EH (cell line): ENCODE results near the gene FOXG1.
A peak's percentile ranks its signal among the peaks of the same experiment; 100 is the strongest.

Experiments
- DNase-seq: peaks from one replicate; pipeline ENCODE4 v3.0.0-alpha.2; 2015; ENCODE audit warnings: low read depth

The FOXG1 gene

GRCh38 chr14:28762303-28762954, 4.2 kb upstream of the FOXG1 start:
- no peak for DNase-seq

GRCh38 chr14:28762955-28763326, 3.6 kb upstream of the FOXG1 start:
- no peak for DNase-seq

GRCh38 chr14:28763751-28764256, 2.8 kb upstream of the FOXG1 start:
- no peak for DNase-seq

- no peak for DNase-seq
These were observed 2.1 kb upstream of the FOXG1 start for GRCh38 chr14:28764257-28765160.

- DNase-seq, result peak; percentile 6
These were observed 1.3 kb upstream of the FOXG1 start for GRCh38 chr14:28765169-28765830.

GRCh38 chr14:28765831-28766468, 637 bp upstream of the FOXG1 start:
- DNase-seq, result peak; percentile 15

GRCh38 chr14:28767030-28767852, 654 bp downstream of the FOXG1 start:
- DNase-seq, result no peak

GRCh38 chr14:28767853-28768741, 1.5 kb downstream of the FOXG1 start:
- no peak for DNase-seq

- DNase-seq, result no peak
These were observed 2.8 kb downstream of the FOXG1 start for GRCh38 chr14:28769276-28769880.

GRCh38 chr14:28770061-28770460, 3.5 kb downstream of the FOXG1 start:
- no peak for DNase-seq

- DNase-seq, result no peak
These were observed 4.0 kb downstream of the FOXG1 start for GRCh38 chr14:28770630-28771029.

GRCh38 chr14:28771168-28771567, 4.6 kb downstream of the FOXG1 start:
- DNase-seq, result no peak

GRCh38 chr14:28772613-28773012, 6.0 kb downstream of the FOXG1 start:
- no peak for DNase-seq

- DNase-seq, result no peak
These were observed 6.6 kb downstream of the FOXG1 start for GRCh38 chr14:28773176-28773575.

- DNase-seq, result peak; percentile 7
These were observed 7.5 kb downstream of the FOXG1 start for GRCh38 chr14:28773861-28774691.

GRCh38 chr14:28774764-28775735, 8.5 kb downstream of the FOXG1 start:
- no peak for DNase-seq

- DNase-seq, result no peak
These were observed 10.1 kb downstream of the FOXG1 start for GRCh38 chr14:28776482-28777266.
